GM19452 (cell line): ENCODE results near the gene TPX2.
A peak's percentile ranks its signal among the peaks of the same experiment; 100 is the strongest.

Experiments
- ATAC-seq: cut with Tn5 transposase; IDR thresholded peaks from one replicate; pipeline ENCODE4 v1.9.1; 2021; ENCODE audit not compliant: unreplicated experiment

TPX2 gene

GRCh38 chr20:31738729-31739549, at the start of gene TPX2:
Gene TPX2 (plus strand): TSS chr20:31739290. CDS start chr20:31757477, 18,187 bp downstream.
- peak; percentile 87 for ATAC-seq

GRCh38 chr20:31690124-31690666, 48.9 kb upstream of the TPX2 start:
- ATAC-seq, result no peak

GRCh38 chr20:31691646-31692275, 47.3 kb upstream of the TPX2 start:
- peak; percentile 64 for ATAC-seq

- ATAC-seq, result no peak
Observed at GRCh38 chr20:31693402-31693801, 45.7 kb upstream of the TPX2 start.

- no peak for ATAC-seq
Observed at GRCh38 chr20:31693987-31694661, 45.0 kb upstream of the TPX2 start.

GRCh38 chr20:31694842-31695593, 44.1 kb upstream of the TPX2 start:
- ATAC-seq, result no peak

- ATAC-seq, result no peak
Observed at GRCh38 chr20:31695849-31696804, 43.0 kb upstream of the TPX2 start.

GRCh38 chr20:31698243-31698802, 40.8 kb upstream of the TPX2 start:
- ATAC-seq, result no peak

GRCh38 chr20:31698803-31699718, 40.0 kb upstream of the TPX2 start:
- ATAC-seq, result peak; percentile 94

GRCh38 chr20:31699801-31700728, 39.0 kb upstream of the TPX2 start:
- ATAC-seq, result no peak

- no peak for ATAC-seq
Observed at GRCh38 chr20:31700747-31701146, 38.3 kb upstream of the TPX2 start.

- ATAC-seq, result no peak
Observed at GRCh38 chr20:31701591-31701990, 37.5 kb upstream of the TPX2 start.

GRCh38 chr20:31704225-31705119, 34.6 kb upstream of the TPX2 start:
- no peak for ATAC-seq

GRCh38 chr20:31705191-31705590, 33.9 kb upstream of the TPX2 start:
- no peak for ATAC-seq

GRCh38 chr20:31705598-31706597, 33.2 kb upstream of the TPX2 start:
- peak; percentile 91 for ATAC-seq
